GM18867 (cell line): Measurements from ENCODE around the gene CRISPLD2.
"Not testable (repeated sequence)": the region's sequence is repeated elsewhere in the genome, so short reads cannot be mapped to it uniquely, and the experiment has no call there.

Experiments used
- ATAC-seq: cut with Tn5 transposase; IDR thresholded peaks from one replicate; pipeline ENCODE4 v1.9.1; 2021; ENCODE audit warnings: mild to moderate bottlenecking, moderate library complexity; ENCODE audit not compliant: unreplicated experiment

Gene CRISPLD2

DNA sequence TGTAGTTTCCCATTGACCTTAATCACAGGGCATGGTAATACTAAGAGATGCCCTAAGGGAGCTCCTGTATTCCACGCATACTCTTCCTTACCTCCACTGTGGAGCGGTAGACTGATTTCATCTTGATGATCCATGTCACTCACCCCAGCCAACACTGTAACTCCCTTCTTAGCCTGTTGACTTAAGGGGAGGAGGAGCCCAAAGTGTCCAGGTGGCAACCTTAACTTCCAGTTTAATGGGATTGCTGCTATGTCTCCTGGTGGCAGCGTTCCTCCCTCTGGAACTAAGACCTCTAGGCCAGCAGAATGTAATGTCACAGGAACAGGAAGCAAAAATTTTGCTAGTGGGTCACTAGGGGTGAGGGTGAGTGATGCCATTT lies 36.4 kb downstream of the CRISPLD2 start:
- not testable (repeated sequence) for ATAC-seq

DNA sequence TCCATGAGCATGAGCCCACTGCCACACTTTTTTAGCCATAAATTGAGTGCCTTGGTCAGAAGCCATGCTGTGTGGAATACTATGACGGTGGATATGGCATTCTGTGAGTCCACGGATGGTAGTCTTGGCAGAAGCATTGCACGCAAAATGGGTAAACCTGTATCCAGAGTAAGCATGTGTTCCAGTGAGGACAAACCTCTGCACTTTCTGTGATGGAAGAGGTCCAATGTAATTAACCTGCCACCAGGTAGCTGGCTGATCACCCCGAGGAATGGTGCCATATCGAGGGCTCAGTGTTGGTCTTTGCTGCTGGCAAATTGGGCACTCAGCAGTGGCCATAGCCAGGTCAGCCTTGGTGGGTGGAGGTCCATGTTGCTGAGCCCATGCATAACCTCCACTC lies 37.0 kb downstream of the CRISPLD2 start:
- ATAC-seq = not testable (repeated sequence)

DNA sequence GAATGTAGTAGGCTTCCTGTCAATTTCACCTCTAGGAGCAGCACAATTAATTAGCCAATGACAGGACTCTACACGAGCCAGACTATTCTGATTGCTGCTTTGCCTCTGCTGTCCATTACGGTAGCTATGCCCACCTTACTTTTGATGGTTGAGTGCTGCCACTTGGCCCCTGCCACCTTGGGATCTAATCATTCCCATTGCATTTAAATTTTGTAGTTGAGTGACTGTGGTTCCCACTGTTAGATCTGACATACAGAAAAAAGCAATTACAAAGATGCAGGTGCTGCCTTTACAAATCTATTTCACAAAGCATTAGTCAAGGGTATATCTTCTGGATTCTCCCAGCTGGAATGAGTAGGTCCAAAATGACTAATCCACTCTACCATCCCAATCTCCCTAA lies 39.9 kb downstream of the CRISPLD2 start:
- no peak for ATAC-seq

DNA sequence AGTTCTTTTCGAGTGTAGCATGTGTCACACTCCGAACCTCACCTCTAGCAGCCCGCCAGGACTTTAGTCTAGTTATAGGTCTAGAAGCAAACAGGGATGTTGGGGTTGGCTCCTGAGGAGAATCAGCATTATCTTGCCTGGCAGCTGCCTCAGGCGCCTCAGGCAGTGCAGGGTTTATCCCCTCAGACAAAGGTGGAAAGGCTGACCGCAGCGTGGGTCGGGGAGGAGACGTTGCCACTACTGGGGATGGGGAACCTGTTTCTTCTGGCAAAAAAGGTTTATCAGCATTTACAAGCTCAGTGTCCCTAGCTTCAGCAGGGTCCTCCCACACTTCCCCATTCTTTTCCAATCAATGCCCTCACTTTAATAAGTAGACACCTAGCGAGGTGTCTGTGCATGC lies 40.6 kb downstream of the CRISPLD2 start:
- ATAC-seq = no peak

DNA sequence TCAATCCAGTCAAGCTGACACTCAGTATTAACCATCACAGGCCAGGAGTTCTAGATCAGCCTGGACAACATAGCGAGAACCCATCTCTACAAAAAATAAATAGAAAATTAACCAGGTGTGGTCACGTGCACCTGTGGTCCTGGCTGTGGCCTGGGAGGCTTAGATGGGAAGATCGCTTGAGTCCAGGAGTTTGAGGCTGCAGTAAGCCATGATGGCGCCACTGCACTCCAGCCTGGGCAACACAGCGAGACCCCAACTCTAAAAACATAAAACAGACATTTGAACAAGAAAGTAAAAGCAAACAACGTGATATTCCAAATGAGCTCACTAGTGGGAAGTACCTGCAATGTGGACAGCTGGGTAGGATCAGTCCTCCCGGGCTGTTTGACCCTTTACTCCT lies 41.9 kb downstream of the CRISPLD2 start:
- ATAC-seq = no peak

DNA sequence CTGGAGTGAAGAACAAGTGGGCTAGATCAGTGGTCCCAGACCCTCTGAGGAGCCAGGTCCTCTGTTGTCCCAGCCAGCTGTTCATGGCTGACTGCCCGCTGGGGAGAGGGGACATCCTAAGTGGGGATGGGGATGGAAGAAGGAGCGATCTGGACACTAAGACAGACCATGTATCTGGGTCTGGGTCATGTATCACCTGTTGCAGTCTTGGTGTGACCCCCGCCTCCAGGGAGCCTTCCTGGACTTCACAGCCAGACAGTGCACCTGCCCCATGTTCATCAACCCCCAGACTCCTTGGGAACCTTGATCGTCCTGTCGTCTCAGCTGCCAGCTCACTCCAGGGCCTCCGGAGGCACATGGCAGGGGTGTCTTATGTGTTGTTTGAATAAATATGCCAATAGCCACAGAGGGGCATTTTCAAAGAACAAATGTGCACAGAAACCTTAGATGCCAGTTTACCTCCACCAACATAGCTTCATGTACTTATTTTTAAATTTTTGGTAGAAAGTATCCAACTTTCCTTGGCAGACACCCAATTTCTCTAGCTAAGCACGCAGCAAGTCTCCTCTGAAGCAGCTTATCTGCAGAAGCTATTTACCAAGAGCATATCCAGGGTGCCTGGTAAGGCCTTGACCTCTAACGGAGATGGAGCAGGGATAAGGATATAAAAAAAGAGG lies 43.2 kb downstream of the CRISPLD2 start:
- ATAC-seq = no peak

DNA sequence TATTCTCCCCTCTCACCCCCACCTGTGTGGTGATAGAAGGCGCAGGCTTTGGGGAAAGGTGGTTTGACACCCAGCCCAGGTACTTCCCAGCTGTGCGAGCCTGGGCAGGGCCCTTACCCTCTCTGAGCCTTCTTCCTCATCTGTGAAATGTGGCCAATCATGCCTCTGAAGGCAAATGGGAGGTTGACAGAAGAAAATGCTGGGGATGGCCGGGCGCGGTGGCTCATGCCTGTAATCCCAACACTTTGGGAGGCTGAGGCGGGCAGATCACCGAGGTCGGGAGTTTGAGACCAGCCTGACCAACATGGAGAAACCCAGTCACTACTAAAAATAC lies 43.7 kb downstream of the CRISPLD2 start:
- ATAC-seq = no peak

DNA sequence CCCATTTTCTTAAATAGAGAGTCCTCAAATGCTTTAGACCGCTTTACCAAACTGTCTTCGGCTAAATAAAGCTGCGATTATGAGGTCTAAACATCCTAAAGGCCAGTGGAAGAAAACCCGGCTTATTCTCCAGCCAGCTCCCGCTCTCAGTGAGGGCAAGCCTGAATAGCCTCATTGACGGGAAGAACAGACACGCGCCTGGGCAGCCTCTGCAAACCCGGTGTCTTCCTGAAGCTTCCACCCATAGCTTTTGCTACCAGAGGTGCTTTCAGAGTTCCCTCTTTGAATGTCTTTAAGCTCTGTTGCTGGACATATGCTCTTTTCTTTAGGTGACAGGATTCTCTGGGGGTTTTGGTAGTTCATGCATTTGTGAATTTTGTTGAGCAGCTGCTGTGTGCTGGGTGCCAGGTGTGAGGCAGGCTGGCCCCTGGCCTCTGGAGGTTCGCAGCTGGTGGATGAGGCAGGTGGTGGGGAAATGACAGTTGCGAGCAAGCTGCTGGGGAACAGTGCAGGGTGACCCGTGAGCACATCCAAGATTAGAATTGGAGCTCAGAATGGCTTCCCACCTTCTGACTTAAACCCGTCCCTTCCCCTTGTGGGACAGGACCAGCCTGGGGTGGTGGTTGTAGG lies 44.7 kb downstream of the CRISPLD2 start:
- ATAC-seq = no peak

DNA sequence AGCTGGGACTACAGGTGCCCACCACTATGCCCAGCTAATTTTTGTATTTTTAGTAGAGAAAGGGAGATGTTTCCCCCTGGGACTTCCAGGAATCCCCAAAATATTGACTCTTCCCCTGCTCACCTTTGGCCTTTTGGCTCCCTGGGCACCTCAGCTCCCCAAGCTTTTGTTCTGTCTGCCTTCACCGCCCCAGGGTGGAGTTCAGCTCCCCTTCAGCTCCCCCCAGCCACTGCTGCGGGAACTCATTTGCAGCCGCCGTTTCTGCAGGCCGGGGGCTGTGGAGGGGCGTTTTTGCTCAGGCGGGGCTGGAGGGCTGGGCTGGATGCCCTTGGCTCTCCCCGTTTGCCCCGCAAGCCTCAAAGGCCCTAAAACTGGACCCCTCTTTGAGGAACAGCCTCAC lies 47.9 kb downstream of the CRISPLD2 start:
- no peak for ATAC-seq

DNA sequence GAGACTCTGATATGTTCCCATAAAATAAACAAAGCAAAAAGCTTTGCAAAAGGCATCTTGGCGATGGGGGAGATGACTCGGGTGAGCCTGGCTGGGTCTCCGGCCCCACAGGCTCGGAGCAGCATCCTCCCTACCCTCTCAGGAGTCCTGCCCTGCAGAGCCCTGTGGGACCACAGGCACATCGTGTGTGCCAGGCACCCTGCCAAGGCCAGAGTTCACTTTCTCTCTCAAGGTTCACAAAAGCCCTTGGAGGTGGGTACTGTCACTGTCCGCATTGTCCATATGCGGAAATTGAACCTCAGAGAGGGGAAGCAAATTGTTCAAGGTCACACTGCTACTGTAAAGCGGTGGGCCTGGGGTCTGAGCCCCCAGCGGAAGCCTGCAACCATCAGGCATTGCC lies 48.5 kb downstream of the CRISPLD2 start:
- ATAC-seq = no peak

DNA sequence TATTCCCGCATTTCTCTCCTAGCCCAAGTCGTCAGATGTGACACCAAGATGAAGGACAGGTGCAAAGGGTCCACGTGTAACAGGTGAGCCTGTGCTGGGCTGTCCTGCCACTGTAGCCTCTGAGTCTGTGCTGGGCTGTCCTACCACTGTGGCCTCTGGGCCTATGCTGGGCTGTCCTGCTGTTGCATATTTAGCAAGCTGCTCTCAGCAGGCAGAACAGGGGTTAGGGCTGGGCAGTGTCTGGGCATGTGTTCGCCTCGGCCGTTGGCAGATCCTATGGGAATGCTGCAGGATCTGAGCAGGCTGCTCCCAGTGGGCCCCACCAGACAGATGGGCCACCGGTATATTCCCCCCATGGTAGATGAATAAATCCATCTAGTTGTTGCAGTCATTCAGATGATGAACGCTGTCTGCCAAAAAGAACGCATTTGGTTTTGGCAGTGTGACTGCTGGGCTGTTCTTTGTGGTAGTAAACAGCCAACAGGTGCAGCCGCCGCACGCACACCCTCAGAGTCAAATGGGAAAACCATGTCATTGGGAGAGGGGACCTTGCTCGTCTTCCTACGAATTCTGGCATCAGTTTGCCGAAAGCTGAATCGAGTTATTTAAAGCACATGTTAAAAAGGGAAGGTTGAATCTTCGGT lies 49.2 kb downstream of the CRISPLD2 start:
- ATAC-seq = no peak

DNA sequence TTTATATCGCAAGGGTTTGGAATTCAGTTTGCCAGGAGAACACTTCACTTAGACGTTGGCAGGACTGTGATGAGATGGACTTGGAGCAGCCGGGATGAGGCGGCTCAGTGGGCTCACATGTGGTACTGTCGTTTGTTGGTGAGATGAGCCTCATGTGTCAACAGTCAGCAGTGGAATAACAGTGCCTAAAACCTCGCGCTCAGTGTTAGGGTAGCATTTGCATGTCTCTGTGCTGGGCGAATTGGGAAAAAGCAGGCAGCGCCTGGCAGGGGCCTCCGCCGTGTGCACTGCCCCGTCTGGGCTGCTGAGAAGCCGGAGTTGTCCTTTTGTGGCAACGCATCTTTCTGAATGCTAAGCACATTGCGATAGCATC lies 49.7 kb downstream of the CRISPLD2 start:
- ATAC-seq = no peak

DNA sequence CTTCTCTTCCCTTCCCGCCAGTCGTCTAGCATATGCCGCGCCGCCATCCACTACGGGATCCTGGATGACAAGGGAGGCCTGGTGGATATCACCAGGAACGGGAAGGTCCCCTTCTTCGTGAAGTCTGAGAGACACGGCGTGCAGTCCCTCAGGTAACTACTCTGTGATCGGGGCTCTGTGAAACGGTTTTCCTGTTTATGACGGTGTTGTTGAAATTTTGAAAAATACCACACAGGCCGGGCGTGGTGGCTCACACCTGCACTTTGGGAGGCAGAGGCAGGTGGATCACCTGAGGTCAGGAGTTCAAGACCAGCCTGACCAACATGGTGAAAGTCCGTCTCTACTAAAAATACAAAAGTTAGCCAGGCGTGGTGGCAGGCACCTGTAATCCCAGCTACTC lies 53.2 kb downstream of the CRISPLD2 start:
- not testable (repeated sequence) for ATAC-seq

DNA sequence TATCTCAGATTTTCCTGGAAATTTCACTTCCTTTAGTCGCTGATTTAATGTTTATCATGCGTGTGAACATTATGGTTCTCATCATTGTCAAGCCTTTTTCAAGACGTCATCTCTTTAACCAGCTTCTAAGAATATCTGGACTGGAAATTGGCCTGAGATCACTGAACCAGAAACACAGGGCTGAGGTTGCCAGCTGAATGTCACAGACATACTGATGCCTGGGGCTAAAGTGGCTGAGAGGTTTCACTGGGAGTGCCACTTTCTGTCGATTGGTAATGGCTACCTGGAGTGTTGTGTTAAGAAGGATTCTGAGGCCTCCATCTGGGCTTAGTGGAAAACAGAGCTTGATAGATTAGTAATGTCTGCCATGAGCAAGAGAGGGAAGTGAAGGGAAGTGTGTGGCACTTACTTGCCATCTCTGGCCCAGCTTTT lies 54.2 kb downstream of the CRISPLD2 start:
- no peak for ATAC-seq

DNA sequence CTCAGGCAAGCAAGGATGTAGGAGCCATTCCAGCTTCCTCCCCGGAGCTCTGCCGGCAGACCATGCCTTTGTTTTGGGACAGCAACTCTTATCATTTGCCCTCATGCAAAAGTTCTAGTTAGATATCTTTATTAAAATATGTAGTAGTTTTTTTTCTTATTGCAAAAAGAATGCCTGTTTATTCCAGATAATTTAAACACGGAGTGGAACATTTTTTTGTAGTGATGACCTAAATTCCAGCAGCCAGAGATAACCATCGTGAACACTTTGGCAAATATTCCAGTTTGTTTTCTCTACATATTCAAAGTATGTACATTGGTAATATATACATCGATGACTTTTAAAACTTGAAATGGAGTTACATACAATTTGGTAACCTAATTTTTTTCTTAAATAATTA lies 54.8 kb downstream of the CRISPLD2 start:
- ATAC-seq = no peak

DNA sequence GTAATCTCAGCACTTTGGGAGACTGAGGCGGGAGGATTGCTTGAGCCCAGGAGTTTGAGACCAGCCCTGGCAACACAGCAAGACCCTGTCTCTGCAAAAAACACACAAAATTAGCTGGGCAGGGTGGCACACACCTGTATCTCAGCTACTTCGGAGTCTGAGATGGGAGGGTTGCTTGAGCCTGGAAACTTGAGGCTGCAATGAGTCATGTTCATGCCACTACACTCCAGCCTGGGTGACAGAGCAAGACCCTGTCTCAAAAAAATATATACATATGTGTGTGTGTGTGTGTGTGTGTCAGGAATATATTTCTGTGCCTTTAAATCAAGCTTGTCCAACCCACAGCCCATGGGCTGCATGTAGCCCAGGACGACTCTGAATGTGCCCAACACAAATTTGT lies 55.2 kb downstream of the CRISPLD2 start:
- ATAC-seq = no peak

DNA sequence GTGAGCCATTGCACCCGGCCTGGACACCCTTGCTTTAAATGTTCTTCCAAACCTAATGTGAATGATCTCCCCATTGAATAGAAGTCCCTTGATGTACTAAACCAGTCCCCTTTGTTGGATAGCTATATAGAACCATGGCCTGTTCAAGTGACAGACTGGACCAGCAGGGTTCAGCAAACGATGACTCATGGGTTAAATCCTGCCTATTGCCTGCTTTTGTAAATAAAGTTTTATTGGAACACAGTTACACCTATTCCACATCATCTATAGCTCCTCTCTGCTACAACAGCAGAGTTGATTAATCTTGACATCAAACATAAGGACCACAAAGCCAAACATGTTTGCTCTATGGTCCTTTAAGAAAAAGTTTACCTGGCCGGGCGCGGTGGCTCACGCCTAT lies 56.1 kb downstream of the CRISPLD2 start:
- ATAC-seq = no peak

DNA sequence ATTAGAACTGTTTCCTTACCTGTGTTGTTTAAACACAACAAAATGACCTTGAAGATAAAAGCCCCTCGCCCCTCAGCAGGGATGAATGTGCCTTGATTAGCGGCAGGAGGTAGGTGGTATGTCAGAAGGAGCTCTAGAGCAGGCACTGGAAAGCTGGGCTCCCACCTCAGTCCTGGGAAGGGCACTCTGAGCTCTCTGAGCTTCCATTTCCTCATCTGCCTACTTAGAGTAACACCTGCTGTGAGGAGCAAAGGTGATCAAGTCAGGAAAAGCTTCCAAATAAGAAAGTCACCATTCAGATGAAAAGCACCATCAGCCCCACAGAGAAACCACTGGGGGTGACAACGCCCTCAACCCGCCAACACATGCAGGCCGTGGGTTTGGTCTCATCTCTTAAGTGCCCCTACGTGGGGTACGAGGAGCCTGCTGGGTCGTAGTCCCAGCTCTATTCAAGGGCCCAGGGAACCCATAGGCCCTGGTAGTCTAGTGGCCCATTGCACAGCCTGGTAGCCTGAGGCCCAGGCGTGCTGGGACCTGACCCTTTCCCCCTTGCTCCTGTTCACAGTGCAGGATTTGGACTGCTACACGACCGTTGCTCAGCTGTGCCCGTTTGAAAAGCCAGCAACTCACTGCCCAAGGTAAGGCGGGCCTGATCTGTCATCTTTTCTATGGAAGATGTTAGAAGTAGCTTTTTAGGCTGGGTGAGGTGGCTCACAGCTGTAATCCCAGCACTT lies 57.3 kb downstream of the CRISPLD2 start:
- ATAC-seq = no peak

DNA sequence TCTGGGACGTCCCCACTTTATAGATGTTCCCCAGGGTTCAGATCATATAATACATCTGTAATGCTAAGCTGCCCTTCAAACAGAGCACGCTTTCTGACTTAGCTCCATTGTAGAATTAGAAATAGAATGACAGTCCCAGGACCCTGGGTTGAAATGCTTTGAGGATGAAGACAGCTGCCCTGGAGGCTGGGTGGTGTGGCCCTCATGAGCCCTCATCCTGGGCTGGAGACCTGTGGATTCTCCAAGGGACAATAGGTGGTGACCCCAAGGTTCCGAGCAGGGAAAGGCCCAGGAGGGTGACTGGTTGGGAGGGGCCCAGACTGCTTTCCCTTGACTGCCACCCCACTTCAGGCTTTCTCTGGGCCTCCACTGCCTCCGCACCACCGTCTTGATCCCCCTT lies 59.0 kb downstream of the CRISPLD2 start:
- ATAC-seq = no peak

DNA sequence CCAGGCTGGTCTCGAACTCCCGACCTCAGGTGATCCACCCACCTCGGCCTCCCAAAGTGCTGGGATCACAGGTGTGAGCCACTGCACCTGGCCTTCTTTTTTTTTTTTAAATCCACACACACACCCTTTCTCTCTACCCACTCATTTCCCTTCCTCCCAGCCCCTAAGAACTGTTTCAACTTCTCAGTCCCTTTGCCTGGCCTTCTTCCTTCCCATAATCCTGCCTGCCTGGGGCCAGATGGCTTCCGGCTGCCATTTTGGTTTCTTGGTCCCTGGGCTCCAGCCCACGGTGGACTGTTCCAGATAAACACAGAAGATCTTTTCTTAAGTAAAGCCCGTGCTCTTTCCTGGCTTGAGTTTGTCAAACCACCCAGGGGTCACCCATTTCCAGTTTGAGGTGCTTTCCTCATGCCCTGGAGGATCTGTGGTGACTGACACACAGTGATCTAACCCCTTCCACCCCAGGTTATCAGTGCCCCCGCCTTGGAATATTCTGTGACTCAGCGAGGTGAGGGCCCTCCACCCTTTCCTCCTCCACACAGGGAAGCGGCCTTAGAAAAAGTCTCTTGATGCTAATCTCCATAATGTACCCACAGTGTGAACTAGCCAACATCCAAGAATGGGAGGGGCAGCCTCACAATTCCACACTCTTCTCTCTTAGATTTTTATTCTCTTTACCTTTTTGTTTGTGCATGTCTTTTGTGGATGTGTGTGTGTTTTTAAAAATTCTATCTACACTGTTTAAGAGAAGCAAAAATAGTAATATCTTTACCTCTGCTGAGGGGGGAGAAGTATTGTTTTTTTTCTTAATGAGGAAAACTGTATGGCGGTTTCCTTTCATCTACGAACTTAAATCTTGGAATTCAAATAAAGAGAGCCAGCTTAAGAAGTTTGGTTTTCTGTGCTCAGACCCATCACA lies 60.0 kb downstream of the CRISPLD2 start:
- no peak for ATAC-seq
